Gastroesophageal sphincter (tissue), 4 donors: ENCODE results near the gene CECR2. TPM values are rescaled to one million over a fixed set of nuclear protein-coding genes. Genes with fewer than 3 reads are reported as not detected.

Experiments
- ATAC-seq: fragments of 150-250 bp; one replicate; pipeline ENCODE4 v1.9.1; 2016; ENCODE audit warnings: mild to moderate bottlenecking, moderate library complexity
- H3K27ac ChIP-seq, 4 donors: fragments of 200-600 bp; sonication (generic) in 3 of 4; 1 replicate in 3 of 4; 2 replicates in 1 of 4; pipeline ENCODE4 v1.5.1; 2016 to 2019
- H3K27me3 ChIP-seq: fragments of 200-600 bp; sonication (generic); one replicate; pipeline ENCODE4 v1.5.1; 2019
- H3K36me3 ChIP-seq, 2 donors: fragments of 200-600 bp; sonication (generic); one replicate each; pipeline ENCODE4 v1.5.1; 2019; ENCODE audit warnings: control low read depth in 1 of 2
- H3K4me1 ChIP-seq, 3 donors: fragments of 200-600 bp; sonication (generic); 1 replicate in 2 of 3; 2 replicates in 1 of 3; pipeline ENCODE4 v1.5.1; 2016 to 2019; ENCODE audit warnings: control low read depth in 2 of 3
- H3K4me3 ChIP-seq, 2 donors: fragments of 200-600 bp; sonication (generic); one replicate each; pipeline ENCODE4 v1.5.1; 2019; ENCODE audit warnings: mild to moderate bottlenecking in 1 of 2, moderate library complexity in 1 of 2
- H3K9me3 ChIP-seq, 3 donors: fragments of 200-600 bp; sonication (generic); one replicate each; pipeline ENCODE4 v1.5.1; 2017 to 2019; ENCODE audit warnings: control low read depth in 2 of 3
- EP300 ChIP-seq: sonication (generic); formaldehyde crosslinking; IDR thresholded peaks from one replicate; pipeline ENCODE4 v1.6.1; 2017; ENCODE audit warnings: antibody characterized with exemption, mild to moderate bottlenecking
- POLR2A ChIP-seq, 2 donors: fragments of 450-650 bp; IDR thresholded peaks; one replicate each; pipeline ENCODE4 v1.6.1; 2017; ENCODE audit warnings: antibody characterized with exemption in 2 of 2, mild to moderate bottlenecking in 2 of 2, moderate library complexity in 1 of 2
- POLR2AphosphoS5 ChIP-seq: sonication (generic); formaldehyde crosslinking; IDR thresholded peaks from one replicate; pipeline ENCODE4 v1.6.1; 2017; ENCODE audit warnings: antibody characterized with exemption
- WGBS, 2 donors: methylation state at CpG; one replicate each; pipeline ENCODE4 v1.1.5; 2018; ENCODE audit warnings: low coverage in 1 of 2; 5-methylcytosine and 5-hydroxymethylcytosine counted together
- total RNA-seq, 4 donors: library from RNA; depleted of rRNA; stranded (reverse); fragments of >200 nt; gene quantifications; one replicate each; pipeline ENCODE4 v1.1.0, GENCODE V29; 2016
- TF ChIP-seq, protein P1 (sequence below), 4 experiments: fragments of 200-600 bp in 2 of 4; fragments of 450-650 bp in 2 of 4; sonication (generic) in 1 of 4; IDR thresholded peaks; one replicate each; pipeline ENCODE4 v1.5.1; 2017 to 2019; ENCODE audit warnings: antibody characterized with exemption in 4 of 4, mild to moderate bottlenecking in 2 of 4, moderate library complexity in 2 of 4

The CECR2 gene
- total RNA-seq, 4 donors from 2014 or later = 0.72 to 1.7 (median 1.2) TPM

DNA sequence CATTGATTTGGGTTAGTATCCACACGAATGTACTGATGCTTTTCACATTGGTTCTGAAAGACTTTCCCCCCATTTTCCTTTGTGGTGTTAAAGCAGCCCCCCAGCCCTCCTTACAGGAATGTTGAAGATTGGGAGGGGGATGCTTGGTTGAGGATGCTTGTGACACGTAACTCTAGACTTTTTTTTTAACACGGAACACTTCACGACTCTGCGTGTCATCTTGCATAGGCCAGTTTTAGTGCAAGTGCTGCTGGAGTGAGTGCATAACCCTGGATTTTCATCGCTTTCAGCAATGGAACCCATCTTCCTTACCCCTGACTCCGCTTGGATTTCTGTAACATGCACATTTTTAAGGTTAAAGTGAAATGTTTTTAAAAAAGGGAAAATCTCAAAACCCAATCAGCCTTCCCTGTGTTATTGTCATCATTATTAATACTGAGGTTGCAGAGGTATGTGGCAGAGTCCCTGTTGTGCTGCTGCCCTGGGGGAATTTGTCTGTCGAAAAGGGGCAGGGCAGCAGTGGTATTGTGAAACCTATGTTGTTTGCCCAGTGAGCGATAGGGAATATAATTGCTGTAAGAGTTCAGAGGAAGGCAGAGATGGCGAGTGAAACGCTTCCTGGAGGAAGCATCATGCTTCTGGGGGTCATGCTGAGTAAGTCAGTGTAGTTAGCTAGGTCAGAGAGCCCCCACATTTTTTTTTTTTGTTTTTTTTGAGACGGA, 12.1 kb downstream of the CECR2 start:
- no peak for TF ChIP-seq EP300
- peaks cover 4% of the 10 kb centered on the region for H3K27me3 ChIP-seq
- H3K9me3 ChIP-seq = peaks cover 0 to 20% (median 0%) of the 10 kb centered on the region in 3 donors
- no peak overlapping the region for H3K27ac ChIP-seq
- 74 to 79% methylated on average over 10 to 12 of the region's 12 CpGs for WGBS, 2 donors
- ATAC-seq = no peak
- H3K4me1 ChIP-seq = no peaks in the 10 kb centered on the region
- H3K4me3 ChIP-seq = no peak overlapping the region
- no peaks in the 10 kb centered on the region for H3K36me3 ChIP-seq

DNA sequence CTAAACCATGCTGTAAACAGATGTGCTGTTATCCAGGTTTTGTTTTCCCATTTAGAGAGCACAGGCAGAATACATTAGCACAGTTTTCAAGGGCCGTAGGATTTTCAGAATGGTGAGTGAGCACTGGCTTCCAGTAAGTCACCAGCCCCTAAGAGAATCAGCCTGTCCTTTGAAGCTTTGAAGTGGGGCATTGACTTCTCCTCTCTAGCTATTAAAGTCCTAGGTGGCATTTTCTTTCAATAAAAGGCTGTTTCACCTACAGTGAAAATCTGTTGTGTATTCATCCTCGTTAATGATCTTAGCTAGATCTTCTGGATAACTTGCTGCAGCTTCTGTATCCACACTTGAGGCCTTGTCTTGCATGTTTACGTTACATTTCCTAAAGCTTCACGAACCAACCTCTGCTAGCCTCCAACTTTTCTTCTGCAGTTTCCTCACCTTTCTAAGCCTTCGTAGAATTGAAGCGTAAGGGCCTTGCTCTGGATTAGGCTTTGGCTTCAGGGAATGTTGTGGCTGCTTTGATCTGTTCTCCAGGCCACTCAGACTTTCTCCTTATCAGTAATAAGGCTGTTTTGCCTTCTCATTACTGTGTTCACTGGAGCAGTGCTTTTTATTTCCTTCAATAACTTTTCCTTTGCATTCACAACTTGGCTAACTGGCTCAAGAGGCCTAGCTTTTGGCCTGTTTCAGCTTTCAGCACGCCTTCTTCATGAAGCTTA, 15.5 kb downstream of the CECR2 start:
- H3K27ac ChIP-seq = no peak overlapping the region
- no peaks in the 10 kb centered on the region for H3K27me3 ChIP-seq
- TF ChIP-seq, protein P1, sequence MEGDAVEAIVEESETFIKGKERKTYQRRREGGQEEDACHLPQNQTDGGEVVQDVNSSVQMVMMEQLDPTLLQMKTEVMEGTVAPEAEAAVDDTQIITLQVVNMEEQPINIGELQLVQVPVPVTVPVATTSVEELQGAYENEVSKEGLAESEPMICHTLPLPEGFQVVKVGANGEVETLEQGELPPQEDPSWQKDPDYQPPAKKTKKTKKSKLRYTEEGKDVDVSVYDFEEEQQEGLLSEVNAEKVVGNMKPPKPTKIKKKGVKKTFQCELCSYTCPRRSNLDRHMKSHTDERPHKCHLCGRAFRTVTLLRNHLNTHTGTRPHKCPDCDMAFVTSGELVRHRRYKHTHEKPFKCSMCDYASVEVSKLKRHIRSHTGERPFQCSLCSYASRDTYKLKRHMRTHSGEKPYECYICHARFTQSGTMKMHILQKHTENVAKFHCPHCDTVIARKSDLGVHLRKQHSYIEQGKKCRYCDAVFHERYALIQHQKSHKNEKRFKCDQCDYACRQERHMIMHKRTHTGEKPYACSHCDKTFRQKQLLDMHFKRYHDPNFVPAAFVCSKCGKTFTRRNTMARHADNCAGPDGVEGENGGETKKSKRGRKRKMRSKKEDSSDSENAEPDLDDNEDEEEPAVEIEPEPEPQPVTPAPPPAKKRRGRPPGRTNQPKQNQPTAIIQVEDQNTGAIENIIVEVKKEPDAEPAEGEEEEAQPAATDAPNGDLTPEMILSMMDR (IDR thresholded peaks at IDR 0.05) = no peak
- no peak for TF ChIP-seq POLR2A (IDR thresholded peaks at IDR 0.05)
- TF ChIP-seq EP300 = no peak
- no peak for TF ChIP-seq POLR2AphosphoS5
- peaks cover 0 to 20% (median 0%) of the 10 kb centered on the region in 3 donors for H3K9me3 ChIP-seq
- no peak overlapping the region for H3K4me3 ChIP-seq
- no peaks in the 10 kb centered on the region for H3K36me3 ChIP-seq
- H3K4me1 ChIP-seq = no peaks in the 10 kb centered on the region
- ATAC-seq = no peak
- 81 to 87% methylated on average over 4 to 7 of the region's 7 CpGs for WGBS, 2 donors

DNA sequence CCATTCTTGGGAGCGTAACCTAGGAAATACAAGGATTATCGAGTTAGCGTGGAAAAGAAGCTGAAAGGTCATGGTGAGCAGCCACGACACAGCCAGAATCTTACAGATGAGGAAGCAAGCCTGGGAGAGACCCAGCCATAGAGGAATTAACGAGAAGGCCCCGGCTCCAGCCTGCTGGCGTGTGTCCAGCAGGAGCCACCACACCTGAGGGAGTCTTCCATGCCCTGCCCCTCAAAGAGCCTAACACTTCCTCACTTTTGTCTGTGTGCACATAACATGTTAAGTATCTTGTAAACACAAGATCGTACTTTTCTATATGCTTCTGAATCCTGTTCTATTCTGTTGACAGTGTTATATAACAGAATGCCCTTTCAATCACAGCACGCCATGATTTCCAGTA, 18.1 kb downstream of the CECR2 start:
- no peak overlapping the region for H3K4me3 ChIP-seq
- no peak overlapping the region for H3K27ac ChIP-seq
- no peaks in the 10 kb centered on the region for H3K27me3 ChIP-seq
- H3K9me3 ChIP-seq = peaks cover 0 to 20% (median 0%) of the 10 kb centered on the region in 3 donors
- 58 to 62% methylated on average over 6 to 7 of the region's 9 CpGs for WGBS, 2 donors
- no peaks in the 10 kb centered on the region for H3K36me3 ChIP-seq
- no peak for TF ChIP-seq POLR2A (IDR thresholded peaks at IDR 0.05)
- TF ChIP-seq POLR2AphosphoS5 = no peak
- ATAC-seq = no peak
- H3K4me1 ChIP-seq = no peaks in the 10 kb centered on the region

DNA sequence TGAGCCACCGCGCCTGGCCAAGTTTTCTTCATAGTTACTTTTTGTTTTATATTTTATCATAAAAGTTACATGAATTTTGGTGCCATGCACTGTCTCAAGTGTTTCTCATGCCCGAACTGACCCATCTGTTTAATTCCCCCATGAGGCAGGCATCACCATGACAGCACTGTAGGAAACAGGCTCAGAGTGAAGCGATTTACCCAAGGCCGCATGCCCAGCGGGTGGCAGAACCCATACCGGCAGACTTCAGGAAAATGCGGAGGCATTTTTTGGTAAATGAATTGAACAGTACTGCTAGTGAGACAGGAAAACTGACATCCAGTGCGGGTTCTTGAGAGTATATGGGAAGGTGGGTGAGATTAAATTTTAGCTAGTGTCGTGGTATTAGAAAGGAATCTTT, 19.0 kb downstream of the CECR2 start:
- no peak for ATAC-seq
- WGBS, 2 donors = 83 to 89% methylated on average over 1 to 7 of the region's 10 CpGs
- Histone ChIP-seq H3K27ac (no peak overlapping the region), H3K4me1 (no peaks in the 10 kb centered on the region), H3K4me3 (no peak overlapping the region), H3K27me3 (no peaks in the 10 kb centered on the region), H3K9me3 (peaks cover 0 to 20% (median 0%) of the 10 kb centered on the region in 3 donors), H3K36me3 (no peaks in the 10 kb centered on the region)
- TF ChIP-seq POLR2AphosphoS5 (no peak), EP300 (no peak), POLR2A (IDR thresholded peaks at IDR 0.05) (no peak)
- TF ChIP-seq, protein P1 (IDR thresholded peaks at IDR 0.05) = no peak

DNA sequence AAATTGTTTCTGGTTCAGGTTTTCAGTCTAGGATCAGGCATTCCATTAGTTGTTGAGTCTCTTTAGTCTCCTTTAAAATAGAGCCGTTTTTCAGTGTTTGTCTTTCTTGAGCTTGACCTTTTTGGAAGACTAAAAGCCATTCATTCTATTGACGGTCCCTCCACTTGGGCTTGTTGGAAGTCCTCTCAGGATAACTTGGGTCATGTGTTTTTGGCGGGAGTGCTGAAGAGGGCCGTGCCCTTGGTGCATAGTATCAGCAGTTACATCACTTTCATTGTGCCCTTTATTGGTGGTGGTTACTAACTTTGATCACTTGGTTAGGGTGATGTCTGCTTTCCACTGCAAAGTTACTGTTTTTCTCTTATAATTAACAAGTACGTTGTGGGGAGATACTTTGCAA, 20.8 kb downstream of the CECR2 start:
- H3K9me3 ChIP-seq = peaks cover 0 to 9% (median 0%) of the 10 kb centered on the region in 3 donors
- H3K27ac ChIP-seq = no peak overlapping the region
- ATAC-seq = no peak
- no peak overlapping the region for H3K4me3 ChIP-seq
- 60 to 72% methylated on average over 5 of the region's 5 CpGs for WGBS, 2 donors
- no peaks in the 10 kb centered on the region for H3K4me1 ChIP-seq
- no peaks in the 10 kb centered on the region for H3K36me3 ChIP-seq
- no peak for TF ChIP-seq EP300
- TF ChIP-seq POLR2AphosphoS5 = no peak
- TF ChIP-seq POLR2A (IDR thresholded peaks at IDR 0.05) = no peak
- TF ChIP-seq, protein P1 (IDR thresholded peaks at IDR 0.05) = no peak
- H3K27me3 ChIP-seq = no peaks in the 10 kb centered on the region

DNA sequence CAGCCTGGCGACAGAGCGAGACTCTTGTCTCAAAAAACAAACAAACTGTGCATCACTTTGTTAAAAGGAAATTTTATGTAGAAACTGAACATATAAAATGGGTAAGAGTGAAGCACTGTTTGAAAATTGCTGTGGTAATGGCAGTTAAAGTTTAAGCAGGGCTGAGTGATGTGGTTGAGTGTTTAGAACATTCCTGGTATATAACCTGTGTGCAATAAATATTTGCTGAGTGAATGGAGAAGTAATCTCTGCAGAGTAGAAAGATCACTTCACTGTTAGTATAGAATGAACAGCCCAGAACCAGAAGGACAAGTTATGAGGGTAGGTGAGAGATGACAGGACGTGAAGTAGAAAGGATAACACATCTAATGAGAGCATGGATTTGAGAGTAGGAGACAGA, 27.3 kb downstream of the CECR2 start:
- H3K27me3 ChIP-seq = no peaks in the 10 kb centered on the region
- H3K4me1 ChIP-seq = no peaks in the 10 kb centered on the region
- H3K36me3 ChIP-seq = no peaks in the 10 kb centered on the region
- H3K4me3 ChIP-seq = no peak overlapping the region
- H3K27ac ChIP-seq = no peak overlapping the region
- no peak for ATAC-seq
- no peaks in the 10 kb centered on the region for H3K9me3 ChIP-seq
- WGBS, 2 donors = 62 to 72% methylated on average over 3 of the region's 3 CpGs
- TF ChIP-seq, protein P1 (IDR thresholded peaks at IDR 0.05) = no peak
- TF ChIP-seq EP300 (no peak), POLR2A (IDR thresholded peaks at IDR 0.05) (no peak), POLR2AphosphoS5 (no peak)
